Central memory CD4-positive, alpha-beta T cell (primary cell): ENCODE results near the gene FBXL19.
A peak's percentile ranks its signal among the peaks of the same experiment; 100 is the strongest.

ENCODE experiments used
- DNase-seq: peaks from one replicate; pipeline ENCODE4 v3.0.0; 2022

The FBXL19 gene

GRCh38 chr16:30990105-30990504, 66.7 kb downstream of the FBXL19 start:
- no peak for DNase-seq

- no peak for DNase-seq
These were observed 67.7 kb downstream of the FBXL19 start for GRCh38 chr16:30991052-30991451.

- no peak for DNase-seq
These were observed 69.0 kb downstream of the FBXL19 start for GRCh38 chr16:30992276-30992780.

- DNase-seq = no peak
These were observed 69.8 kb downstream of the FBXL19 start for GRCh38 chr16:30992931-30993816.

GRCh38 chr16:30995927-30996323, 72.6 kb downstream of the FBXL19 start:
- no peak for DNase-seq

- no peak for DNase-seq
These were observed 73.1 kb downstream of the FBXL19 start for GRCh38 chr16:30996324-30996984.

GRCh38 chr16:30996985-30997724, 73.8 kb downstream of the FBXL19 start:
- DNase-seq = peak; percentile 54

- DNase-seq = no peak
These were observed 74.6 kb downstream of the FBXL19 start for GRCh38 chr16:30997725-30998711.
